Activated CD4-positive, alpha-beta T cell treated with anti-CD3 and anti-CD28 coated beads, Interleukin-2, amount 10 ng/mL, durations not matched to agents 24 days and 14 days (primary cell): ENCODE measurements around the gene MAMDC4. TPM values are rescaled to one million over a fixed set of nuclear protein-coding genes. Genes with fewer than 3 reads are reported as not detected.
"Not testable (repeated sequence)": the region's sequence is repeated elsewhere in the genome, so short reads cannot be mapped to it uniquely, and the experiment has no call there.

Experiments used
- DNase-seq: peaks from one replicate; pipeline ENCODE4 v3.0.0; 2022
- H3K27ac Mint-ChIP-seq: one replicate; pipeline ENCODE4 v1.8.0; 2022; ENCODE audit warnings: mild to moderate bottlenecking, mixed read lengths
- H3K27me3 Mint-ChIP-seq: one replicate; pipeline ENCODE4 v1.8.0; 2022; ENCODE audit warnings: mixed read lengths
- H3K36me3 Mint-ChIP-seq: one replicate; pipeline ENCODE4 v1.8.0; 2022; ENCODE audit warnings: low read depth, mild to moderate bottlenecking, mixed read lengths
- H3K4me1 Mint-ChIP-seq: one replicate; pipeline ENCODE4 v1.8.0; 2021; ENCODE audit warnings: mixed read lengths
- H3K4me3 Mint-ChIP-seq: one replicate; pipeline ENCODE4 v1.8.0; 2022; ENCODE audit warnings: mild to moderate bottlenecking, moderate library complexity, mixed read lengths
- H3K9me3 Mint-ChIP-seq: one replicate; pipeline ENCODE4 v1.8.0; 2021; ENCODE audit warnings: mixed read lengths
- intact Hi-C: fragments of 100-400 bp; cut with micrococcal nuclease; formaldehyde crosslinking; loops from one replicate; pipeline ENCODE4 v1.15.1; 2023
- total RNA-seq: library from RNA; stranded (reverse); gene quantifications from 2 replicates; pipeline ENCODE4 v1.2.3, GENCODE V29; 2022

MAMDC4 gene
- total RNA-seq, 1 donor from 2014 or later = 30.1 TPM

DNA sequence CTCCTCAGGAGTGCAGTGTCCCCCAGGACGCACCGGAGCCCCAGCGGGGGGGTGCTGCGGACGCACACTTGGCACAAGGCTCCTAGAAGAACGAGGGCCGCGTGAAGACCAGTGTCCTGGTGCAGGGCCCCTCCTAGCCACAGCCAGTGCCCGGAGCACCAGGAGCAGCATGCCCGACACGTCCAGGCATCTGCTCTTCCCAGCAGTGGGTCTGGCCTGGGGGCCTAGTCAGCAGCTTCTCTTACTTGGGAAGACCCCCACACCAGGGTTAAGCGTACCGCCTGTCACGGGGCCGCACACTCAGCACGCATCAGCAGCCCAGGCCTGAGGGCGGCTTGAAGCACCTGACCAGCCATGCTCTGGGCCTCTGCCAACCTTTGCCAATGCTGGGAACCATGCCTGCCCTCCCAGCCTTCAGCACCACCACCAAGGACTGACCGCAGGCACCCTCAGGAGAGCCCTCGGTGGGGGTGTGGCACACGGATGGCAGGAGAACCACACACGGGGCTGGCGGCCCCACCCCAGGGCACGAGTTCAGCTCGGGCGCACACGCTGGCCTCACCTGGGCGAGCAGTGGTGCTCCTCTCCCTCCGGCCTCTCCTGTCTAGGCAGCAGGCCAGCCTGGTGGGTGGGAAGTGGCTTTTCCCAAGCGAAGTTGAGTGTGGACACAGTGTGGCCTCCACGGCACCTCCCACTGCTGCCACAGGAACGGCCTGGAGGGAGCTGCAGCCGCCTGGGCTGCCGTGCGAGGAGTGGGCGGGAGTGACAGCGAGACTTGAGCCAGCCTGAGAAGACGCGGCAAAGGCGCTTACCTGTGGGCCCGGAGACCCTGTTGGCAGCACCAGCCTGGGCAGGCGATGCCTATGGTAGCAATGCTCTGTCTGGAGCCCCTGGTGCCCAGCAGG is 21.9 kb upstream of the MAMDC4 start:
- no peaks in the 10 kb centered on the region for H3K4me1 Mint-ChIP-seq
- H3K36me3 Mint-ChIP-seq = peaks cover 19% of the 10 kb centered on the region
- H3K27me3 Mint-ChIP-seq = no peaks in the 10 kb centered on the region
- intact Hi-C loops = no loop called here
- no peak for DNase-seq
- no peaks in the 10 kb centered on the region for H3K9me3 Mint-ChIP-seq
- H3K4me3 Mint-ChIP-seq = no peak overlapping the region
- H3K27ac Mint-ChIP-seq = no peak overlapping the region

DNA sequence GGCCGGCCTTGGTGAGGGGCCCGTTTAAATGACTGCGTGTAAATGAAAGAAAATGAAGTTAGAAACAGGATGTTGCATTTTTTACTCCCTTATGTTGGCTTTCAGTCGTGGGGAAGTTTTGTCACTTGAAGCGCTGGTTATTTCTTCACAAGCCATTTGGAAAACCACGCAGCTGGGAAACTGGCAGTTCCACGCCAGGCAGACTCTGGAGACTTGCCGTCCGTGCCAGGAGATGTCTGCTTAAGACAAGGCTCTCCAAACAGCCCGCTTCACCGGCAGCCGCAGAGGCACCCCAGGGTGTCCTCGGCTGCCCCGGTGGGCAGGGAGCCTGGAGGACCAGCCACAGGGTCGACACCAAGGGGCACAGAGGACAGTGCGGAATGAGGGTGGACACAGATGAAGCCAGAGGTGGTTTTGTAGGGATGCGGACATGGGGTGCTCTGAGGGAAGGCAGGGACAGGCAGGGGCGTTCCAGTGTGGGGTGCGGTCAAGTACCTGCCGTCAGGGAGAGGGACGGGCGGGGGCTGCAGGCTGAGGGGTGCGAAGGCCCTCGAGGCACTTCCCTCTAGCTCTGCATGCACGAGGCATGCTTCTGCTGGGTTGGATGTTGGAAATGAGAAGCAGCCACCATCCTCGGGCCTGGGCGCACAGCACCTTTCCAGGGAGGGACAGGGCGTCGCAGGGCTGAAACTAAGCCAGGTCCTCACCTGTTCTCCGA is 21.0 kb upstream of the MAMDC4 start:
- no peaks in the 10 kb centered on the region for H3K9me3 Mint-ChIP-seq

GRCh38 chr9:136831720-136832104 is 20.4 kb upstream of the MAMDC4 start:
- Mint-ChIP-seq H3K27ac (no peak overlapping the region), H3K4me1 (no peaks in the 10 kb centered on the region), H3K36me3 (peaks cover 17% of the 10 kb centered on the region), H3K27me3 (no peaks in the 10 kb centered on the region), H3K4me3 (no peak overlapping the region), H3K9me3 (no peaks in the 10 kb centered on the region)
- DNase-seq = no peak
- intact Hi-C loops = no loop called here

More for the DNA sequence above, 21.0 kb upstream of the MAMDC4 start:
- Mint-ChIP-seq H3K27me3 (no peaks in the 10 kb centered on the region), H3K27ac (no peak overlapping the region), H3K4me3 (no peak overlapping the region), H3K36me3 (peaks cover 17% of the 10 kb centered on the region), H3K4me1 (no peaks in the 10 kb centered on the region)
- no peak for DNase-seq
- intact Hi-C loops = no loop called here

- H3K27ac Mint-ChIP-seq = no peak overlapping the region
- intact Hi-C loops = no loop called here
- no peaks in the 10 kb centered on the region for H3K4me1 Mint-ChIP-seq
- peaks cover 17% of the 10 kb centered on the region for H3K36me3 Mint-ChIP-seq
- H3K27me3 Mint-ChIP-seq = no peaks in the 10 kb centered on the region
- no peak overlapping the region for H3K4me3 Mint-ChIP-seq
- DNase-seq = no peak
- H3K9me3 Mint-ChIP-seq = no peaks in the 10 kb centered on the region
Measured at GRCh38 chr9:136832581-136832980, 19.6 kb upstream of the MAMDC4 start.

DNA sequence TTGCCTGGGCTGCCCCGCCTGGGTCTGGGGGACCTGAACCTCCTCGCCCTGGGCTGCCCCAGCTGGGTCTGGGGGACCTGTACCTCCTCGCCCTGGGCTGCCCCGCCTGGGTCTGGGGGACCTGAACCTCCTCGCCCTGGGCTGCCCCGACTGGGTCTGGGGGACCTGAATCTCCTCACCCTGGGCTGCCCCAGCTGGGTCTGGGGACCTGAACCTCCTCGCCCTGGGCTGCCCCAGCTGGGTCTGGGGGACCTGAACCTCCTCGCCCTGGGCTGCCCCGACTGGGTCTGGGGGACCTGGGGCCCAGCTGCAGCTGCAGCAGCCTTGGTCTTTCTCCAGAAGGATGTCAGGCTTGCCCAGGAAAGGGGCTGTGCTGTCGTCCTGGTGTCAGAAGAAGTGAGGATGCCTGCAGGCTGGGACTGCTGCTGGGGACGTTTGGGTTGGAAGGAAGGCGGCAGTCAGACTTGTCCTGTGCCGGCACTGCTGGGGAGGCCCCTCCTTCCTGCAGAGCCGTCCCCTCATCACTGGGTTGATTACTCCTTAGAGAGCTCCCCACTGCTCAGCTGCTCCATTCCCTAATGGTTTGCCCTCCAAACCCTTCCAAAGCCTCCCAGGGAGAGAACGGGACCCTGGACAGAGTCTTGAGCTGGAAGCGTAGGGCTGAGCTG is 18.6 kb upstream of the MAMDC4 start:
- not testable (repeated sequence) for H3K4me1 Mint-ChIP-seq

GRCh38 chr9:136835162-136835931 is 16.8 kb upstream of the MAMDC4 start:
- H3K36me3 Mint-ChIP-seq = peaks cover 11% of the 10 kb centered on the region
- DNase-seq = no peak
- H3K27me3 Mint-ChIP-seq = no peaks in the 10 kb centered on the region
- no peaks in the 10 kb centered on the region for H3K4me1 Mint-ChIP-seq
- no peak overlapping the region for H3K4me3 Mint-ChIP-seq
- H3K27ac Mint-ChIP-seq = no peak overlapping the region
- intact Hi-C loops = no loop called here
- H3K9me3 Mint-ChIP-seq = no peaks in the 10 kb centered on the region

More for the DNA sequence above, 18.6 kb upstream of the MAMDC4 start:
- H3K4me3 Mint-ChIP-seq, H3K27ac Mint-ChIP-seq, intact Hi-C loops, H3K27me3 Mint-ChIP-seq, DNase-seq, H3K9me3 Mint-ChIP-seq: not testable (repeated sequence)
- H3K36me3 Mint-ChIP-seq = peaks cover 17% of the 10 kb centered on the region

- H3K9me3 Mint-ChIP-seq = no peaks in the 10 kb centered on the region
Measured at GRCh38 chr9:136835932-136836904, 15.9 kb upstream of the MAMDC4 start.

DNA sequence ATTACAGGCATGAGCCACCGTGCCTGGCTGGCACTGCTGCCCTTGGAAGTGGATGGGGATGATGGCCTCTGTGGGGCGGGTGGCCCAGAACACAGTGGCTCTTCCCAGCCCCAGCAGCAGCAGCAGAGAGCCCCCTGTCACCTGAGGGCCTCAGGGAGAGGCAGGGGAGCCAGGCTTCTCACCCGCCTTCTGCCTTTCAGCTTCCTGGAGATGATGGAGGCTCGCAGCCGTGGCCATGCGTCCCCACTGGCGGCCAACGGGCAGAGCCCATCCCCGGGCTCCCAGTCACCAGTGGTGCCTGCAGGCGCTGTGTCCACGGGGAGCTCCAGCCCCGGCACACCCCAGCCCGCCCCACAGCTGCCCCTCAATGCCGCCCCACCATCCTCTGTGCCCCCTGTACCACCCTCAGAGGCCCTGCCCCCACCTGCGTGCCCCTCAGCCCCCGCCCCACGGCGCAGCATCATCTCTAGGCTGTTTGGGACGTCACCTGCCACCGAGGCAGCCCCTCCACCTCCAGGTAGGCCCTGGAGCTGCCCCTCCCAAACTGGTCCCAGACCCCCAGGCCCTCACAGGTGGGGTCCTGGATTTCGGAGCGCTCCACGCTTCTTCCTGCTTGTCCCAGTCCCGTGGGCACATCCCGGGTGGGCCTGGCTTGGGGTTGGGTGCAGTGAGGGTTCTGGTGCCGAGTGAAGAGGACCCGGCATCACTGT is 14.8 kb upstream of the MAMDC4 start:
- Mint-ChIP-seq H3K4me1 (peaks cover 3% of the 10 kb centered on the region), H3K9me3 (no peaks in the 10 kb centered on the region), H3K36me3 (peaks cover 5% of the 10 kb centered on the region)

More at GRCh38 chr9:136835932-136836904, 15.9 kb upstream of the MAMDC4 start:
- Mint-ChIP-seq H3K27ac (no peak overlapping the region), H3K36me3 (peaks cover 8% of the 10 kb centered on the region), H3K27me3 (no peaks in the 10 kb centered on the region), H3K4me1 (no peaks in the 10 kb centered on the region), H3K4me3 (no peak overlapping the region)
- intact Hi-C loops = no loop called here
- DNase-seq = no peak

DNA sequence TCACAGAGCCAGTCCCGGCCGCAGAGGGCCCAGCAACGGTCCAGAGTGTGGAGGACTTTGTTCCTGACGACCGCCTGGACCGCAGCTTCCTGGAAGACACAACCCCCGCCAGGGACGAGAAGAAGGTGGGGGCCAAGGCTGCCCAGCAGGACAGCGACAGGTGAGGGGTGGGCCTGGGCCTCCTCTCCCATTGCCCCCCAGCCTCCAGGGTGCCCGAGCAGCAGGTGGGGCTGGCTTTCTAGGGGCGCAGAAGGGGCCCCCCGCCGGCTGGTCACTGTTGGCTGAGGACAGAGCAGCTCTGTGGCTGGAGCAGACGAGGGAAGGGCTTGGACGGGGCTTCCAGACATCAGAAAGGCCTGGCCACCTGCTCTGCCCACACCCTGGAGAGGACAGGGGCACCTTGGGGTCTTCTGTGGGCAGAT is 14.3 kb upstream of the MAMDC4 start:
- intact Hi-C loops, H3K9me3 Mint-ChIP-seq, H3K4me3 Mint-ChIP-seq, H3K4me1 Mint-ChIP-seq, H3K27me3 Mint-ChIP-seq, H3K27ac Mint-ChIP-seq, H3K36me3 Mint-ChIP-seq, DNase-seq: not testable (repeated sequence)

More for the DNA sequence above, 14.8 kb upstream of the MAMDC4 start:
- intact Hi-C loops = no loop called here
- Mint-ChIP-seq H3K27me3 (no peaks in the 10 kb centered on the region), H3K27ac (no peak overlapping the region), H3K4me3 (no peak overlapping the region)
- DNase-seq = no peak

DNA sequence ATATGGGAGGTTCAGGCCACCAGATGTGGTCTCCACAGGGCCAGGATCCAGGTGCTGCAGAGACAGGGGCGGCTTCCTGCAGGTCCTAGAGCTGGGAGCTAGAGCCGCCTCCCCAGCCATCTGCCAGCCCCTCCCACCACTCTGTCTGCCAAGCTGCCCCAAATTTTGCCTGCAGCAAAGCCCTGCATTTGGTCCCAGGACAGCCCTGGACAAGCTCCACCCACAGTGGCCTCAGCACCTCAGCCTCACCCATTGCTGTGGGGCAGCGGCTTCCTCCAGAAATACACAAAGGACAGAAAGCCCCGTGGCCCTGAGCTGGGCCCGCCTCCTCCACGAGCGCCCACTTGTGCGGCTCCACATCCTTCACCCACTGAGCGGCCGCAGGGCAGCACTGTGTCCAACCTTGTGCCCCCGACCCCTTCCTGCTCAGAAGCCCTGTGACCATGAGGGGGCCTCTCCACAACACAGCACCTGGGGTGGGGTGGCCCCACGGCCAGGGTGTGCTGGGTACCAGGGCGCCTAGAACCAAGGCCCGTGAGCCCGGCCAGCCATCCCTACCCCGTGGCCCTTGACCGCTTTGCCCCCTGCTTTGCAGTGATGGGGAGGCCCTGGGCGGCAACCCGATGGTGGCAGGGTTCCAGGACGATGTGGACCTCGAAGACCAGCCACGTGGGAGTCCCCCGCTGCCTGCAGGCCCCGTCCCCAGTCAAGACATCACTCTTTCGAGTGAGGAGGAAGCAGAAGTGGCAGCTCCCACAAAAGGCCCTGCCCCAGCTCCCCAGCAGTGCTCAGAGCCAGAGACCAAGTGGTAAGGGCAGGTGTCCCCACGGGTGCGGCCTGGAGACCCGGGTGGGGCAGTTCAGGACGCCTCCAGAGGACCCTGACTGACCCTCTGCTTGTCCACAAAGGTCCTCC is 13.6 kb upstream of the MAMDC4 start:
- DNase-seq = no peak
- Mint-ChIP-seq H3K27me3 (no peaks in the 10 kb centered on the region), H3K4me3 (no peak overlapping the region), H3K4me1 (peaks cover 8% of the 10 kb centered on the region), H3K36me3 (peaks cover 5% of the 10 kb centered on the region), H3K9me3 (no peaks in the 10 kb centered on the region), H3K27ac (no peak overlapping the region)
- intact Hi-C loops = no loop called here
